ENCODE data around the gene CIC.
A peak's percentile ranks its signal among the peaks of the same experiment; 100 is the strongest.
"Not testable (repeated sequence)": the region's sequence is repeated elsewhere in the genome, so short reads cannot be mapped to it uniquely, and the experiment has no call there.

Gene CIC

GRCh38 chr19:42250183-42250665, 18.8 kb upstream of the CIC start:
- peaks cover 36% of the 10 kb centered on the region for H3K4me1 Mint-ChIP-seq
- peaks cover 37% of the 10 kb centered on the region for H3K36me3 Mint-ChIP-seq
- ATAC-seq (no peak), DNase-seq (ENCODE audit: low spot score in 2 of 2) (no peak)
- H3K4me3 Mint-ChIP-seq: peak overlapping the region; percentile 95
- H3K9me3 Mint-ChIP-seq: no peaks in the 10 kb centered on the region
- peak overlapping the region; percentile 23 for H3K27ac Mint-ChIP-seq

DNA sequence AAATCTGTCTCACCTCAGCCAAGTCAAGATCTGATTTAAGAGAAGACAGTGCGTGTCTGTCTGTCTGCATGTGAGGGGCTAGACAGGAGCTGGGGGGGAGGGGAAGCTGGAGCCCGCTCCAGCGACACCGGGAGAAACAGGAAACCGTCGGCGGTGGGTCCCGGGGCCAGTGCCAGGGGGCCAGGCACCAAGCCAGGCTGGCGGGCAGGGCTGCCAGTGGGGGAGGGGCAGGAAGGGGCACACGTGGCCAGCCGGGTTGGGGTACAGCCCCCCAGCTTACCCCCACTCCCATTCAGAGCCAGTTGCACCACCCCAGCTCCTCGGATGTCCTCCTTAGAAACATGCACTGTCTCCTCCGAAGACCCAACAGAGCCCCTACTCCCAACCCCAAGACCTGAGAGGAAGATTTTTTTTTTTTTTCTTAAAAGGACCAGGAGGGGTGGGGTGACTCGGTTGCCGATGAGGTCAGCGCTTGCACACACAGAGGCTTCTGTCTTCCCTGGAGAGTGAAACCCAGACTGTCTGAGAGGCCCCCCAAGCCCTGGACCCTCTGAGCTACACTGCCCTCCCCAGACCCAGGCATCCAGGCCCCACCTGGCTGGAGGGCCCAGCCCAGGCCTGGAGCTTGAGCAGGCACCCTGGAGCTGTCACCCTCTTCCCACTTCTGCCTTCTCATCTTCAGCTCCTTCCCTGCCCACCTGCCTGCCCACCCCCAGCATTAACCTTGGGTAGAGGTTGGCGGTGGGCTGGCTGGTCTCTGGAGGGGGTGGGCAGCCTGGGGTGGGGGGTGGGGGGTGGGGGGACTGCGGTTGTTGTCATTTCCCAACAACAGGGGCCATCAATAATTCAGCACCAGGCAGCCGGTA, 18.2 kb upstream of the CIC start:
- ATAC-seq (no peak), DNase-seq (ENCODE audit: low spot score in 2 of 2) (no peak)
- Mint-ChIP-seq H3K4me1 (peaks cover 34% of the 10 kb centered on the region), H3K27ac (peak overlapping the region; percentile 99), H3K36me3 (peaks cover 32% of the 10 kb centered on the region), H3K9me3 (no peaks in the 10 kb centered on the region), H3K4me3 (peak overlapping the region; percentile 95)

GRCh38 chr19:42251572-42252358, 17.3 kb upstream of the CIC start:
- H3K27ac Mint-ChIP-seq: peak overlapping the region; percentile 99

DNA sequence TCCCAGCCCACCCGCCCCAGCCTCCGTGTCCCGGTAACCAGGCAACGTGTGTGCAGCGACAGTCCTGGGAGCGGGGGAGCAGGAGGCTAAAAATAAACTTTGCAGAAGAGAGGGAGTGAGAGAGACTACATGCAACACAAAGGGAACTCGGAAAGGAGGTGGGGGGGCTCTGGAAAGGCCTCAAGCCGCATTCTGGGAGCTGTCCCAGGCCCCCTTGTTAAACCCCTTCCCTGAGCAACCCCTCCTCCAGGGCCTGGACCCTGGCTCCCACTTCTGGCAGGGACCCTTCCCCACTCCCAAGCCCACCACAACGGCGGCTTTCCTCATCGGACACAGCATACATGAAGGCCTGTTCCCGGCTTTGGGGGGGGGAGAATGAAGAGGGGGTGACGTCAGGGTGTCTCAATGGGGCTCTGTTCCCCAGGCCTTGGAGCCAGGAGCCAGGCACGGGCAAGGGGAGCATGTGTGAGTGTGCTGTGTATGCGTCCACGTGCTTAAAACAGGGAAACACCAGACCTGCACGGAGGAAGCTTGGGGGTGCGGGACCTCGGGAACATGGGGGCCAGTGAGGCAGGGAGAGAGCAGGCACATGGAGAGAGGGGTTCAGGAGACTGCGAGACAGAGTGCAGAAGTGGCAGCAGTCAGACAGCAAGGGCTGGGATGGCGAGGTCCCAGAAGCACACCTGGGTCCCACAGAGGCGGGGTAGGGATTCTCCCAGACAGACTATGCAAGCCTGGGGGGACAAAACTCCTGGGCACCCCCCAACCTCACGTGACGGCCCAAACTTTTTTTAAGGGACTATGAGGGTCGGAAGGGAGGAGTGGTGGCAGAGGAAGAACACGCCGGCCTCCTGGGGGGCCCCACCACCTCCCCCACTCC, 16.4 kb upstream of the CIC start:
- Mint-ChIP-seq H3K4me3 (peak overlapping the region; percentile 95), H3K36me3 (peaks cover 25% of the 10 kb centered on the region), H3K9me3 (no peaks in the 10 kb centered on the region), H3K27ac (peak overlapping the region; percentile 99), H3K4me1 (peaks cover 32% of the 10 kb centered on the region)
- DNase-seq (ENCODE audit: low spot score in 2 of 2) (no peak), ATAC-seq (no peak)

More at GRCh38 chr19:42251572-42252358, 17.3 kb upstream of the CIC start:
- peak overlapping the region; percentile 95 for H3K4me3 Mint-ChIP-seq
- H3K9me3 Mint-ChIP-seq: no peaks in the 10 kb centered on the region
- ATAC-seq (no peak), DNase-seq (ENCODE audit: low spot score in 2 of 2) (no peak)
- H3K36me3 Mint-ChIP-seq: peaks cover 25% of the 10 kb centered on the region
- H3K4me1 Mint-ChIP-seq: peaks cover 35% of the 10 kb centered on the region

DNA sequence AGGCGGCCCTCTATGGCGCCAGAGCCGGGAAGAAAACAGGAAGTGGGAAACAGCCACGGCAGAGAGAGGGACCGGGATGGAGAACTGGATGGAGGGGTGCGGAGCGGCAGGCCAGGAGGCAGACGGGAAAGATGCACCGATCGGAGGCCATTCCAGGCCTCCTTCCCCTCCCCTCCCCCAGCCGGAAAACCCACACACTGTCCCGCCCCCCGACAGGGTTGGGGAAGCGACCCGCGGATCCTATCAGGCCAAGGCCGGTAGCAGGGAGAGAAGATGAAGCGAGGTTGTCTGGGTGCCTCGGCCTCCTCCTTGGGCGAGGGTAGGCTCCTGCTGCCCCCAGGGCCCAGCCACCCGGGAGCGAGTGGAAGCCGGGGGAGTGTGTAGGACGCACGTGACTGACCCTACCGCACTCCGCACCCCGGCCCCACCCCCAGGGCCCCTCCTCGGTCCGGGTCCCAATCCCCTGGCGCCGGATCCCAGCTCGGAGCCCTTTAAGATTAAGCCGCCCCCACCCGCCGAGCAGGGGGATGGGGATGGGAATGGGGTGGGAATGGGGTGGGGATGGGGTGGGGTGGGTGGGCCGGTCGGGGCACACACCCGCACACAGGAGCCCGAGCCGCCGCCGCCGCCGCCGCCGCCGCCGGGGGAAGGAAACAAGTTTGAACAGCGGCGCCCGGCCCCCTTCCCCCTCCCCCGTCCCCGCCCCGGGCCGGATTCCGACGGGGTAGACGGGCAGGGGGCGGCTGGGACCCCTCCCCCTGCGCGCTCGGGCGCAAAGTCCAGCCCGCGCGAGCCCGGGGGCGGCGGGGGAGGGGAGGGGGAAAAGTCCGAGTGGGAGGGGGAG, 15.6 kb upstream of the CIC start:
- H3K27ac Mint-ChIP-seq: peak overlapping the region; percentile 99
- peak; percentile 23 for ATAC-seq
- peak; percentile 34 to 80 for DNase-seq (ENCODE audit: low spot score in 2 of 2)

DNA sequence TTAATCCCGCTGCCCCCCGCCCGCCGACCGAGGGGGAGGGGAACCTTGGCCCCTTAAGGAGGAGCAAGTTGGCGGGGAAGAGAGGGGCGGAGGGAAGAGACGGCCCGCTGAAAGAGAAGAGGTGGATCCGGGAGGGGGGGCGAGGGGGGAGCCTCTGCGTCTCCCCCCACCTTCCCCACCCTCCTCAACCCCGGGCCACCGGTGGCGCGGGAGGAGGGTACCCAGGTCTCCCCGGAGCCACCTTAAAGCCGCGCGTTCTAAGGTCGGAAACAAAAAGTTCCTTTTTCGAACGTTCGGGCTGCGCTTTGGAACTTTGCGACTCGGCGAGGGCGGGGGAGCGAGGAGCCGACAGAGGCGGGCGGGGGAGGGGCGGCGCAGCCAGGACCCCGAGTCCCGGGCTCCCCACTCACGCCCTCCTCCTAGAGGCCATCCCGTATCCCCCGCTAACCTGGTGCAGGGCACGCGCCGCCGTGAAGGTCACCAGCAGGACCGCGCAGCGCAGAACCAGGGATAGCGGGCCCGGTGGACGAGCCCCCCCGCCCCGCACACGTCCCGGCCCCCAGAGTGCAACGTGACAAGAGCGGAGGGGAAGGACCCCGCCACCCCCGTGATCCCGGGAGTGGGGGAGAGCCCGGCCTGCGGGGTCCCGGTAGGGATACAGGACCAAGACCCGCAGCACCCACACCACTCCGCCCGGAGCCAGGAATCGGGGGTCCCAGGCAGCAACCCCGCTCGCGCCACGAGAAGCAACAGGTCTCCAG, 14.8 kb upstream of the CIC start:
- DNase-seq (ENCODE audit: low spot score in 2 of 2) (peak; percentile 50 to 87), ATAC-seq (peak; percentile 42)
- Mint-ChIP-seq H3K27ac (peak overlapping the region; percentile 99), H3K9me3 (no peaks in the 10 kb centered on the region), H3K36me3 (peaks cover 16% of the 10 kb centered on the region), H3K4me1 (peaks cover 32% of the 10 kb centered on the region), H3K4me3 (peak overlapping the region; percentile 95)

More for the DNA sequence above, 15.6 kb upstream of the CIC start:
- Mint-ChIP-seq H3K9me3 (no peaks in the 10 kb centered on the region), H3K36me3 (peaks cover 24% of the 10 kb centered on the region), H3K4me1 (peaks cover 32% of the 10 kb centered on the region), H3K4me3 (peak overlapping the region; percentile 95)

- H3K27ac Mint-ChIP-seq: peak within 1 kb of the TSS; percentile 99
- H3K9me3 Mint-ChIP-seq: no peaks in the 10 kb centered on the region
- peak within 1 kb of the TSS; percentile 95 for H3K4me3 Mint-ChIP-seq
- DNase-seq (ENCODE audit: low spot score in 2 of 2): peak; percentile 94 to 97
- peaks cover 32% of the 10 kb centered on the region for H3K4me1 Mint-ChIP-seq
- ATAC-seq: peak; percentile 88
- peaks cover 8% of the 10 kb centered on the region for H3K36me3 Mint-ChIP-seq
Observed at GRCh38 chr19:42254850-42255765, 13.9 kb upstream of the CIC start, which contains the start of gene ERF. ERF (minus strand) TSS chr19:42255128; CDS start chr19:42254999, 129 bp downstream.

- Mint-ChIP-seq H3K36me3 (peaks cover 8% of the 10 kb centered on the region), H3K4me1 (peaks cover 32% of the 10 kb centered on the region), H3K4me3 (peak overlapping the region; percentile 95), H3K9me3 (no peaks in the 10 kb centered on the region), H3K27ac (peak overlapping the region; percentile 99)
- ATAC-seq (no peak), DNase-seq (ENCODE audit: low spot score in 2 of 2) (no peak)
Observed at GRCh38 chr19:42255766-42256745, 13.0 kb upstream of the CIC start.

- peaks cover 29% of the 10 kb centered on the region for H3K4me1 Mint-ChIP-seq
- not testable (repeated sequence) for ATAC-seq; H3K27ac Mint-ChIP-seq; H3K9me3 Mint-ChIP-seq; H3K36me3 Mint-ChIP-seq; H3K4me3 Mint-ChIP-seq; DNase-seq (ENCODE audit: low spot score in 2 of 2)
Observed at GRCh38 chr19:42257842-42258241, 11.2 kb upstream of the CIC start.

DNA sequence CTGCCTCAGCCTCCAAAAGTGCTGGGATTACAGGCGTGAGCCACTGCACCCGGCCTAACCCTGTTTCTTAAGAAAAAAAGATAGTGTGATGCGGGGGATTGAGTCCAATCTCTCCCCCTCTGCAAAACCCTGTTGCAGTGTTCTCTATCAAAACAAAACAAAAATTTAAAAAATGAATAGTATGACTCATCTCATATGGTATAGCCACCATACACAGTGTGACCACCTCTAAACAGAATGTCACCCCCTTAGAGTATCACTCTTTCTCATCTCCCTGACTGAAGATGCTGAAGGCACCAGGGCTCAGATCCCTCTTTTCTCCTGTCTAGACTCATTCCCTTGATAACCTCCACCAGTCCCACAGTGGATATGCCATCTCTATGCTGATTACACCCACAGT, 7.3 kb upstream of the CIC start:
- Mint-ChIP-seq H3K4me3 (no peak overlapping the region), H3K9me3 (no peaks in the 10 kb centered on the region), H3K27ac (peak overlapping the region; percentile 72), H3K4me1 (peaks cover 12% of the 10 kb centered on the region), H3K36me3 (no peaks in the 10 kb centered on the region)
- DNase-seq (ENCODE audit: low spot score in 2 of 2): no peak
- peak; percentile 87 for ATAC-seq

GRCh38 chr19:42266105-42266504, 2.9 kb upstream of the CIC start:
- H3K9me3 Mint-ChIP-seq; H3K36me3 Mint-ChIP-seq; DNase-seq (ENCODE audit: low spot score in 2 of 2); H3K4me3 Mint-ChIP-seq; H3K27ac Mint-ChIP-seq; ATAC-seq: not testable (repeated sequence)
- peaks cover 12% of the 10 kb centered on the region for H3K4me1 Mint-ChIP-seq

Data from stimulated activated effector memory CD8-positive, alpha-beta T cell treated with anti-CD3 and anti-CD28 coated beads, Interleukin-12 subunit alpha, Interleukin-12 subunit beta, amount 100 ng/mL, for 72 hours (primary cell).